HepG2 (cell line): ENCODE results near the gene SERPINE3. TPM values are rescaled to one million over a fixed set of nuclear protein-coding genes. Genes with fewer than 3 reads are reported as not detected.

Experiments used
- ATAC-seq: fragments of 200-7000 bp; cut with Tn5 transposase; 3 replicates; pipeline ENCODE4 v1.9.1; 2020; ENCODE audit warnings: mild to moderate bottlenecking, moderate library complexity
- BruUV-seq: library from RNA; stranded (reverse); fragments of 400-500 nt; replicated peaks from 2 replicates; lab custom pipeline; 2021; lab: Mats Ljungman, UMichigan
- CTCF ChIA-PET: fragments of 300-600 bp; formaldehyde crosslinking; extraction: SDS; loops from one replicate; lab custom pipeline; 2021; ENCODE audit warnings: low total read pairs, inconsistent platforms, low intra/inter-chr PET ratio; lab: Yijun Ruan, JAX
- POLR2A ChIA-PET: fragments of 350-600 bp; sonication (Branson Sonifier 250); formaldehyde crosslinking; loops from one replicate; lab custom pipeline; 2020; ENCODE audit warnings: antibody characterized with exemption, inconsistent platforms; lab: Yijun Ruan, JAX
- DNase-seq: peaks from one replicate; pipeline ENCODE4 v3.0.0-alpha.2; 2015; ENCODE audit warnings: low spot score
- FAIRE-seq: peaks from 3 replicates; lab custom pipeline; 2011; peaks lifted over from hg19 to GRCh38; lab: Jason Lieb, UNC
- H2AFZ ChIP-seq: one replicate; pipeline ENCODE4 v1.6.1; 2011; ENCODE audit warnings: low read length, inconsistent platforms
- H3K27ac ChIP-seq: fragments of 300-600 bp; 3 replicates; pipeline ENCODE4 v1.8.0; 2011; ENCODE audit warnings: mixed run types, mild to moderate bottlenecking, mixed read lengths, low read length, inconsistent platforms; ENCODE audit not compliant: insufficient read depth; ENCODE audit errors: extremely low read length
- H3K27me3 ChIP-seq, 2 experiments: fragments of 200-600 bp in 1 of 2; 2 replicates in 1 of 2; 3 replicates in 1 of 2; pipeline versions ENCODE4 v1.6.0 to v1.8.0; 2011; ENCODE audit warnings: low read length in 2 of 2, mild to moderate bottlenecking in 2 of 2, moderate library complexity in 2 of 2, inconsistent platforms in 1 of 2; ENCODE audit not compliant: insufficient read depth in 2 of 2, control insufficient read depth in 1 of 2
- H3K36me3 ChIP-seq, 2 experiments: fragments of 200-600 bp in 1 of 2; replicated peaks in 1 of 2; 2 replicates in 1 of 2; 3 replicates in 1 of 2; pipeline versions ENCODE4 v1.5.1 to v1.8.0; 2011; ENCODE audit warnings: low read length in 2 of 2, inconsistent platforms in 1 of 2; ENCODE audit not compliant: insufficient read depth in 2 of 2, control insufficient read depth in 1 of 2
- H3K4me1 ChIP-seq: 2 replicates; pipeline ENCODE4 v1.5.1; 2012; ENCODE audit warnings: low read length, inconsistent platforms; ENCODE audit not compliant: insufficient read depth
- H3K4me2 ChIP-seq: 2 replicates; pipeline ENCODE4 v1.6.0; 2011; ENCODE audit warnings: low read depth, low read length, inconsistent platforms
- H3K4me3 ChIP-seq, 3 experiments: fragments of 200-600 bp in 1 of 3; sonication (generic), shearing (Covaris generic) in 1 of 3; replicated peaks in 1 of 3; 2 replicates each; pipeline ENCODE4 v1.5.1; 2011 to 2016; ENCODE audit warnings: low read length in 3 of 3, inconsistent platforms in 2 of 3, low read depth in 2 of 3, mild to moderate bottlenecking in 2 of 3, control low read depth in 1 of 3, mixed read lengths in 1 of 3; ENCODE audit not compliant: insufficient read depth in 1 of 3
- H3K79me2 ChIP-seq: one replicate; pipeline ENCODE4 v1.6.1; 2011; ENCODE audit warnings: low read length, inconsistent platforms; ENCODE audit not compliant: insufficient read depth
- H3K9ac ChIP-seq: 2 replicates; pipeline ENCODE4 v1.6.0; 2011; ENCODE audit warnings: mild to moderate bottlenecking, low read depth, low read length, inconsistent platforms; ENCODE audit not compliant: insufficient read depth
- H3K9me3 ChIP-seq: 2 replicates; pipeline ENCODE4 v1.5.1; 2012; ENCODE audit warnings: mild to moderate bottlenecking, low read length
- H4K20me1 ChIP-seq: 2 replicates; pipeline ENCODE4 v1.6.0; 2011; ENCODE audit warnings: inconsistent platforms, mild to moderate bottlenecking, low read length, moderate library complexity; ENCODE audit not compliant: insufficient read depth
- CBX1 ChIP-seq: IDR thresholded peaks from one replicate; pipeline ENCODE4 v1.6.1; 2016; ENCODE audit warnings: antibody characterized with exemption, low read depth
- ETV5 ChIP-seq: IDR thresholded peaks from 2 replicates; pipeline ENCODE4 v1.6.1; 2018; ENCODE audit warnings: missing biosample characterization, missing genetic modification reagents, inconsistent platforms, borderline replicate concordance
- HHEX ChIP-seq: IDR thresholded peaks from 2 replicates; pipeline ENCODE4 v1.6.1; 2016; ENCODE audit warnings: control low read depth
- TOPORS ChIP-seq: sonication (generic); formaldehyde crosslinking; IDR thresholded peaks from 2 replicates; pipeline ENCODE4 v1.8.0; 2023; ENCODE audit warnings: mild to moderate bottlenecking, missing genetic modification reagents
- ZFP82 ChIP-seq: sonication (generic); formaldehyde crosslinking; IDR thresholded peaks from 2 replicates; pipeline ENCODE4 v1.5.1; 2020; ENCODE audit warnings: mild to moderate bottlenecking, missing genetic modification reagents, borderline replicate concordance
- ZNF329 ChIP-seq: sonication (generic); formaldehyde crosslinking; IDR thresholded peaks from 2 replicates; pipeline ENCODE4 v1.9.0; 2021; ENCODE audit warnings: low read depth, mild to moderate bottlenecking, missing genetic modification reagents
- whole genome bisulfite sequencing: methylation state at CpG from one replicate; pipeline ENCODE4 v1.1.6; 2017; ENCODE audit warnings: low lambda C conversion rate; 5-methylcytosine and 5-hydroxymethylcytosine counted together
- in situ Hi-C: cut with HindIII; loops from 2 replicates; pipeline ENCODE4 v1.10.0; 2017; ENCODE audit warnings: low pct_unique_long_range_greater_than_20kb; ENCODE audit not compliant: extremely low pct_ligation_motif_present
- intact Hi-C: fragments of 100-400 bp; cut with micrococcal nuclease; formaldehyde crosslinking; loops from one replicate; pipeline ENCODE4 v1.10.0; 2022; ENCODE audit not compliant: unreplicated experiment
- polyA plus RNA-seq, 8 experiments: library from polyadenylated mRNA; depleted of rRNA in 3 of 8; stranded (reverse) in 7 of 8; unstranded in 1 of 8; fragments of >200 nt; fragmentation: Illumina TruSeq in 4 of 8; extraction: Trizol in 4 of 8; gene quantifications; 2 replicates each; pipeline versions ENCODE4 v1.2.1 to v1.2.3, GENCODE V29; 2011 to 2016; ENCODE audit warnings: low read depth in 4 of 8, missing spikeins in 1 of 8, mixed read lengths in 1 of 8; ENCODE audit not compliant: insufficient read depth in 1 of 8
- total RNA-seq, 5 experiments: library from RNA; depleted of rRNA; stranded (reverse); fragments of >200 nt; fragmentation: Illumina TruSeq; extraction: Trizol; gene quantifications; 2 replicates each; pipeline ENCODE4 v1.2.3, GENCODE V29; 2016; ENCODE audit warnings: low read depth in 1 of 5
- TF ChIP-seq, protein P1 (sequence below): sonication (generic); formaldehyde crosslinking; IDR thresholded peaks from 2 replicates; pipeline ENCODE4 v1.4.0; 2020; ENCODE audit warnings: mild to moderate bottlenecking, missing genetic modification reagents
- TF ChIP-seq, protein P2 (sequence below): sonication (generic); formaldehyde crosslinking; IDR thresholded peaks from 2 replicates; pipeline ENCODE4 v1.4.0; 2020; ENCODE audit warnings: missing genetic modification reagents

The SERPINE3 gene
- total and polyA plus RNA-seq, 2 of the 13 experiments (the other 11 are each of a cell fraction or from before 2014, with no cell fraction given): not detected

DNA sequence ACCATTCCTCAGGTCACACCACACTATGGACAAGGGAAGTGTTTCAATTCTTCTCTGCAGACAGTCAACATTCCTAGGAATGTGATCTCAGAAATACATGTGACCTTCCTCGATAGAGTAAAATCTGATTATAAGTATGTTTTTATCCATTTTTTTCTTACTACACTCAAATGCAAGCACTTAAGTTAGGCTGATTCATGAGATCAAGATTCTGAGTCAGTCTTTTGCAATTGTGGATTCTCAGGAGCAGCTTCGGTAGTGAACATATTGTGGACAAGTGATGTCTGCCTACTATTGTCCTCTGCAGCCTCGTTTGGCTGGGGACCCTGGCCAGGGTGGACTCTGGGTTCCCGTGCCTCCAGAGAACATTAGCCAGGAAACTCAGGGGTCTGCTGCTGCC, 3.2 kb downstream of the SERPINE3 start:
- Histone ChIP-seq H3K27me3 (no peaks in the 10 kb centered on the region), H3K4me1 (peaks cover 8% of the 10 kb centered on the region; the same call in 1 of the 2 replicates), H4K20me1 (no peaks in the 10 kb centered on the region), H3K9ac (no peak overlapping the region), H2AFZ (no peak overlapping the region), H3K4me3 (no peak overlapping the region), H3K9me3 (no peaks in the 10 kb centered on the region), H3K4me2 (no peak overlapping the region), H3K36me3 (no peaks in the 10 kb centered on the region), H3K27ac (no peak overlapping the region), H3K79me2 (no peaks in the 10 kb centered on the region)
- TF ChIP-seq ZFP82 (no peak), CBX1 (no peak), HHEX (CRISPR knock-in tag) (no peak), TOPORS (CRISPR knock-in tag) (no peak), ZNF329 (CRISPR knock-in tag) (no peak), ETV5 (CRISPR knock-in tag) (no peak)
- TF ChIP-seq, protein P1, sequence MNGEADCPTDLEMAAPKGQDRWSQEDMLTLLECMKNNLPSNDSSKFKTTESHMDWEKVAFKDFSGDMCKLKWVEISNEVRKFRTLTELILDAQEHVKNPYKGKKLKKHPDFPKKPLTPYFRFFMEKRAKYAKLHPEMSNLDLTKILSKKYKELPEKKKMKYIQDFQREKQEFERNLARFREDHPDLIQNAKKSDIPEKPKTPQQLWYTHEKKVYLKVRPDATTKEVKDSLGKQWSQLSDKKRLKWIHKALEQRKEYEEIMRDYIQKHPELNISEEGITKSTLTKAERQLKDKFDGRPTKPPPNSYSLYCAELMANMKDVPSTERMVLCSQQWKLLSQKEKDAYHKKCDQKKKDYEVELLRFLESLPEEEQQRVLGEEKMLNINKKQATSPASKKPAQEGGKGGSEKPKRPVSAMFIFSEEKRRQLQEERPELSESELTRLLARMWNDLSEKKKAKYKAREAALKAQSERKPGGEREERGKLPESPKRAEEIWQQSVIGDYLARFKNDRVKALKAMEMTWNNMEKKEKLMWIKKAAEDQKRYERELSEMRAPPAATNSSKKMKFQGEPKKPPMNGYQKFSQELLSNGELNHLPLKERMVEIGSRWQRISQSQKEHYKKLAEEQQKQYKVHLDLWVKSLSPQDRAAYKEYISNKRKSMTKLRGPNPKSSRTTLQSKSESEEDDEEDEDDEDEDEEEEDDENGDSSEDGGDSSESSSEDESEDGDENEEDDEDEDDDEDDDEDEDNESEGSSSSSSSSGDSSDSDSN: no peak
- TF ChIP-seq, protein P2, sequence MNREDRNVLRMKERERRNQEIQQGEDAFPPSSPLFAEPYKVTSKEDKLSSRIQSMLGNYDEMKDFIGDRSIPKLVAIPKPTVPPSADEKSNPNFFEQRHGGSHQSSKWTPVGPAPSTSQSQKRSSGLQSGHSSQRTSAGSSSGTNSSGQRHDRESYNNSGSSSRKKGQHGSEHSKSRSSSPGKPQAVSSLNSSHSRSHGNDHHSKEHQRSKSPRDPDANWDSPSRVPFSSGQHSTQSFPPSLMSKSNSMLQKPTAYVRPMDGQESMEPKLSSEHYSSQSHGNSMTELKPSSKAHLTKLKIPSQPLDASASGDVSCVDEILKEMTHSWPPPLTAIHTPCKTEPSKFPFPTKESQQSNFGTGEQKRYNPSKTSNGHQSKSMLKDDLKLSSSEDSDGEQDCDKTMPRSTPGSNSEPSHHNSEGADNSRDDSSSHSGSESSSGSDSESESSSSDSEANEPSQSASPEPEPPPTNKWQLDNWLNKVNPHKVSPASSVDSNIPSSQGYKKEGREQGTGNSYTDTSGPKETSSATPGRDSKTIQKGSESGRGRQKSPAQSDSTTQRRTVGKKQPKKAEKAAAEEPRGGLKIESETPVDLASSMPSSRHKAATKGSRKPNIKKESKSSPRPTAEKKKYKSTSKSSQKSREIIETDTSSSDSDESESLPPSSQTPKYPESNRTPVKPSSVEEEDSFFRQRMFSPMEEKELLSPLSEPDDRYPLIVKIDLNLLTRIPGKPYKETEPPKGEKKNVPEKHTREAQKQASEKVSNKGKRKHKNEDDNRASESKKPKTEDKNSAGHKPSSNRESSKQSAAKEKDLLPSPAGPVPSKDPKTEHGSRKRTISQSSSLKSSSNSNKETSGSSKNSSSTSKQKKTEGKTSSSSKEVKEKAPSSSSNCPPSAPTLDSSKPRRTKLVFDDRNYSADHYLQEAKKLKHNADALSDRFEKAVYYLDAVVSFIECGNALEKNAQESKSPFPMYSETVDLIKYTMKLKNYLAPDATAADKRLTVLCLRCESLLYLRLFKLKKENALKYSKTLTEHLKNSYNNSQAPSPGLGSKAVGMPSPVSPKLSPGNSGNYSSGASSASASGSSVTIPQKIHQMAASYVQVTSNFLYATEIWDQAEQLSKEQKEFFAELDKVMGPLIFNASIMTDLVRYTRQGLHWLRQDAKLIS: no peak
- no TSS peak for BruUV-seq
- POLR2A ChIA-PET: no interaction called here
- intact Hi-C loops (no loop called here), in situ Hi-C loops (no loop called here)
- no peak for FAIRE-seq
- 30% methylated on average over 4 of the region's 4 CpGs for WGBS
- DNase-seq: no peak
- CTCF ChIA-PET: no interaction called here
- ATAC-seq: no peak
